Left lung (tissue), 10 donors: ENCODE measurements around the gene COPS6. TPM values are rescaled to one million over a fixed set of nuclear protein-coding genes. Genes with fewer than 3 reads are reported as not detected.

ENCODE experiments used
- ATAC-seq: fragments of 200-7000 bp; cut with Tn5 transposase; one replicate; pipeline ENCODE4 v1.9.1; 2020; ENCODE audit warnings: moderate library complexity
- DNase-seq, 4 donors: peaks; one replicate each; pipeline ENCODE4 v3.0.0-alpha.2; 2013 to 2020
- H3K27ac ChIP-seq, 2 donors: fragments of 200-600 bp; sonication (generic) in 1 of 2; one replicate each; pipeline versions ENCODE4 v1.5.0 to v1.8.0; 2020 to 2021
- H3K27me3 ChIP-seq, 2 donors: fragments of 200-600 bp; sonication (generic) in 1 of 2; one replicate each; pipeline versions ENCODE4 v1.5.0 to v1.8.0; 2020 to 2021
- H3K36me3 ChIP-seq, 2 donors: fragments of 200-600 bp; sonication (generic) in 1 of 2; one replicate each; pipeline versions ENCODE4 v1.5.0 to v1.8.0; 2020 to 2021
- H3K4me1 ChIP-seq, 2 donors: fragments of 200-600 bp; one replicate each; pipeline ENCODE4 v1.8.0; 2021
- H3K4me3 ChIP-seq, 2 donors: fragments of 200-600 bp; sonication (generic) in 1 of 2; one replicate each; pipeline versions ENCODE4 v1.5.0 to v1.8.0; 2020 to 2021; ENCODE audit warnings: mild to moderate bottlenecking in 1 of 2
- H3K9me3 ChIP-seq, 2 donors: fragments of 200-600 bp; sonication (generic) in 1 of 2; one replicate each; pipeline versions ENCODE4 v1.5.0 to v1.8.0; 2020 to 2021
- CTCF ChIP-seq, 2 donors: fragments of 200-600 bp; sonication (generic) in 1 of 2; IDR thresholded peaks; one replicate each; pipeline versions ENCODE4 v1.5.0 to v1.8.0; 2021; ENCODE audit warnings: antibody characterized with exemption in 2 of 2
- intact Hi-C, 2 donors: fragments of 100-400 bp; cut with DNase I; formaldehyde crosslinking; loops; one replicate each; pipeline versions ENCODE4 v1.11.2 to v1.14.2; 2022
- polyA plus RNA-seq, 6 donors: library from polyadenylated mRNA; unstranded; fragments of 120-200 nt; gene quantifications; one replicate each; pipeline ENCODE4 v1.2.1, GENCODE V29; 2013; ENCODE audit not compliant: insufficient read length in 6 of 6
- total RNA-seq, 2 donors: library from RNA; stranded (reverse); fragmentation: NEBNext Ultra II Directional; extraction: Animal tissue kit (Norgen Biotek cat#: 25700); gene quantifications; one replicate each; pipeline ENCODE4 v1.2.1, GENCODE V29; 2021
- donor health status: DM: no; HTN: yes; CAD: no.
- donor health status: DM: no; HTN: no; CAD: no.

The COPS6 gene
- total and polyA plus RNA-seq, 8 donors = 74.2 to 139 (median 114) TPM

- intact Hi-C loops = no loop called here
- ATAC-seq (peak; percentile 32), DNase-seq (peak; percentile 53 to 94 (median 76))
- Histone ChIP-seq H3K27ac (no peak overlapping the region), H3K4me1 (peaks cover 5 to 24% of the 10 kb centered on the region in 2 donors), H3K9me3 (no peaks in the 10 kb centered on the region), H3K27me3 (no peaks in the 10 kb centered on the region), H3K36me3 (no peaks in the 10 kb centered on the region), H3K4me3 (no peak overlapping the region)
- TF ChIP-seq CTCF (IDR thresholded peaks at IDR 0.05) = peak; percentile 87 to 94
These were observed 42.1 kb downstream of the COPS6 start for GRCh38 chr7:100130608-100131453.

- Histone ChIP-seq H3K4me1 (peaks cover 5 to 17% of the 10 kb centered on the region in 2 donors), H3K36me3 (no peaks in the 10 kb centered on the region), H3K27me3 (no peaks in the 10 kb centered on the region), H3K9me3 (no peaks in the 10 kb centered on the region), H3K4me3 (no peak overlapping the region), H3K27ac (no peak overlapping the region)
- no peak for TF ChIP-seq CTCF (IDR thresholded peaks at IDR 0.05)
- ATAC-seq (no peak), DNase-seq (no peak)
- intact Hi-C loops = no loop called here
These were observed 43.4 kb downstream of the COPS6 start for GRCh38 chr7:100132126-100132525.

- H3K9me3 ChIP-seq = no peaks in the 10 kb centered on the region
- no peak overlapping the region for H3K27ac ChIP-seq
- no peaks in the 10 kb centered on the region for H3K27me3 ChIP-seq
- intact Hi-C loops = no loop called here
- peak; percentile 63 to 81 for TF ChIP-seq CTCF (IDR thresholded peaks at IDR 0.05)
- ATAC-seq (peak; percentile 84), DNase-seq (peak in 3 of 4 donors; percentile 33 to 71 (median 63))
- H3K4me1 ChIP-seq = peaks cover 5 to 15% of the 10 kb centered on the region in 2 donors
- no peak overlapping the region for H3K4me3 ChIP-seq
- H3K36me3 ChIP-seq = no peaks in the 10 kb centered on the region
These were observed 44.0 kb downstream of the COPS6 start for GRCh38 chr7:100132697-100133151.

- DNase-seq (no peak), ATAC-seq (no peak)
- TF ChIP-seq CTCF (IDR thresholded peaks at IDR 0.05) = no peak
- Histone ChIP-seq H3K27me3 (no peaks in the 10 kb centered on the region), H3K27ac (no peak overlapping the region), H3K4me3 (no peak overlapping the region), H3K4me1 (peaks cover 0 to 15% of the 10 kb centered on the region in 2 donors), H3K36me3 (no peaks in the 10 kb centered on the region), H3K9me3 (no peaks in the 10 kb centered on the region)
- intact Hi-C loops = loop anchor here in 1 of 2 donors (5.0 kb wide), 1 partner anchor 84 kb away; no protein-coding TSS in a partner anchor
These were observed 49.3 kb downstream of the COPS6 start for GRCh38 chr7:100137851-100138760.
